Measurements from ENCODE around the gene VILL.

The VILL gene

GRCh38 chr3:37990527-37990926 lies at the start of gene VILL:
VILL (plus strand) TSS chr3:37990786; CDS start chr3:37993673, 2,887 bp downstream.
- DNase-seq (ENCODE audit: low read depth): no peak

- DNase-seq (ENCODE audit: low read depth): no peak
Observed at GRCh38 chr3:37941608-37942508, 48.7 kb upstream of the VILL start.

- no peak for DNase-seq (ENCODE audit: low read depth)
Observed at GRCh38 chr3:37942646-37943045, 47.9 kb upstream of the VILL start.

GRCh38 chr3:37943126-37943525 lies 47.5 kb upstream of the VILL start:
- DNase-seq (ENCODE audit: low read depth): no peak

GRCh38 chr3:37943631-37944314 lies 46.8 kb upstream of the VILL start:
- no peak for DNase-seq (ENCODE audit: low read depth)

- no peak for DNase-seq (ENCODE audit: low read depth)
Observed at GRCh38 chr3:37944391-37944842, 46.2 kb upstream of the VILL start.

- DNase-seq (ENCODE audit: low read depth): no peak
Observed at GRCh38 chr3:37945156-37945806, 45.3 kb upstream of the VILL start.

- DNase-seq (ENCODE audit: low read depth): no peak
Observed at GRCh38 chr3:37945807-37946530, 44.6 kb upstream of the VILL start.

GRCh38 chr3:37946531-37946889 lies 44.1 kb upstream of the VILL start:
- no peak for DNase-seq (ENCODE audit: low read depth)

- DNase-seq (ENCODE audit: low read depth): no peak
Observed at GRCh38 chr3:37949866-37950265, 40.7 kb upstream of the VILL start.

- no peak for DNase-seq (ENCODE audit: low read depth)
Observed at GRCh38 chr3:37952564-37952963, 38.0 kb upstream of the VILL start.

GRCh38 chr3:37953226-37953625 lies 37.4 kb upstream of the VILL start:
- DNase-seq (ENCODE audit: low read depth): no peak

- no peak for DNase-seq (ENCODE audit: low read depth)
Observed at GRCh38 chr3:37953707-37954394, 36.7 kb upstream of the VILL start.

- no peak for DNase-seq (ENCODE audit: low read depth)
Observed at GRCh38 chr3:37954881-37955280, 35.7 kb upstream of the VILL start.

- no peak for DNase-seq (ENCODE audit: low read depth)
Observed at GRCh38 chr3:37955918-37956707, 34.5 kb upstream of the VILL start.

GRCh38 chr3:37956723-37957538 lies 33.7 kb upstream of the VILL start:
- DNase-seq (ENCODE audit: low read depth): no peak

GRCh38 chr3:37957539-37957936 lies 33.0 kb upstream of the VILL start:
- no peak for DNase-seq (ENCODE audit: low read depth)

- no peak for DNase-seq (ENCODE audit: low read depth)
Observed at GRCh38 chr3:37961622-37962431, 28.8 kb upstream of the VILL start.

- DNase-seq (ENCODE audit: low read depth): no peak
Observed at GRCh38 chr3:37963016-37963415, 27.6 kb upstream of the VILL start.
